CD4-positive, alpha-beta T cell treated with Interleukin-12 subunit alpha and Interleukin-12 subunit beta, for 1 hour (primary cell): ENCODE measurements around the gene TNS3.

Experiments
- DNase-seq: peaks from one replicate; pipeline ENCODE4 v3.0.0-alpha.2; 2020

Gene TNS3

DNA sequence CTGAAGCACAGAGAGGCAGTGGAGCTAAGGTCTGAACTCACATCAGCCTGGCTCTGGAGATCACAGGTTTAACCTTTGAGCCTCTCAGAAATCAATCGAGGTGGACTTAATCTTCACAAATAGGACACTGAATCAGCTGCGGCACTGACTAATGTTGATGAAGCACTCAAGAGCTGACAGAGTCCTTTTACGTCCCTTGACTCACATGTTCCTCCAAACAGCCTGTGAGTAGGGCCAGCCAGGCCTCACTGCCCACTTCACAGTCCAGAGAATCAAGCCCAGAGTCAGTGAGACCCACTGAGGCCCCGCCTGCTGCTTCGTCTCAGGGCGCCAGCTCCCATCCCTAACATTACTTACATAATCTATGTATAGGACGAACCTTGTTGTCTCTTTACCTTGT is 63.1 kb downstream of the TNS3 start:
- DNase-seq, result no peak

DNA sequence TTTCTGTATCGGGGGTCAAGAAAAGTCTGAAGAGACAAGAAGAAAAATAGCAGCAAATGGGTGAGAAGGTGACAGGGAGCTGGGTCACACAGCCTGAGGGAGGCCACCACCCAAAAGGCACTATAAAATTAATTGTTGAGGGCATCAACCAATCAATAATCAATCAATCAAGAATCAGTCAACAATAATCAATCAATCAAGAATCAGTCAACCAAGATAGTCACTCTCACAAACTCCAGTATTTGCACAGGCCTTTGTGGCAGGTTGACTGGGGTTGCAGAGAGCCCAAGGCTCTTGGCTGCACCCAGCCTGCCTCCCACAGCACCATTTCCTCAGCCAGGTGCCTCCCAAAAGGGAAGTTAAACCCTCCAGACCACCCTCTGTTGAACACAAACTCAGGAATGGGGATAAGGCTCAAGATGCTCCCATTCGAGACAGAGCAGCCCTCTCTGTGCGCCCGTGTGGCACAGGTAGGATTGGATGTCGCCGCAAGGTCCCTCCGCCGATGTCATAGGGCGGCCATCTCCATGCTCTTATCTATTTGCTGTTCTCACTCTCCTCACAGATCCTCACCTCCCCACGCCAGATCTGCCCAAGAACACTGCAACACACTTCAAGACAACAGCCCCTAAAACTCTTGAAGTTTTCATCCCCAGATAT is 64.0 kb downstream of the TNS3 start:
- DNase-seq, result no peak

DNA sequence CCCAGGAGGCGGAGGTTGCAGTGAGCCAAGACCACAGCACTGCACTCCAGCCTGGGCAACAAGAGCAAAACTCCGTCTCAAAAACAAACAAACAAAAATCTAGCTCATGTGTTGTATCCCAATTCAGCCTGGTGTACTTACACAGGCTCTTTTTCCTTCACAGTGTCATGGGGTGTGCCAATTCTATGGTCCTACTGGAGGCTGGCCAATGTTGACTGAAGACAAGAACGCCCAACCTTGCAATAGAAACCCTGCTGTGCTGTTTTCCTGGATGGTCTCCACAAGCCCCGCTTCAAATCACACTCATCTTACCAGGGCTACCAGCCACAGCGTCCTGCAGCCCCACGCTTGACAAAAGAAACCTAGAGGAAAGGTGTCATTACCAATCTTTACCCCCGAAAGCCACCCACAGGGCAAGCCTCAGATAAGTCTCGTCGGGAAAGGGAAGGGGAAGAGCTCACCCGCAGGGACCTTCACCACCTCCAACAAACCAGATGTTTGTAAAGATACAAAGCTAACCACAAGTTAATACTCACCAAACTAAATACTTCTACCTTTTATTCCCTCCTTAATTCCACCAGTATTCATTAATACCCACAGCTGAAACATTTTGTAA is 64.8 kb downstream of the TNS3 start:
- no peak for DNase-seq

GRCh38 chr7:47516386-47516785 is 65.5 kb downstream of the TNS3 start:
- no peak for DNase-seq

- no peak for DNase-seq
Measured at GRCh38 chr7:47515305-47515834, 66.5 kb downstream of the TNS3 start.

DNA sequence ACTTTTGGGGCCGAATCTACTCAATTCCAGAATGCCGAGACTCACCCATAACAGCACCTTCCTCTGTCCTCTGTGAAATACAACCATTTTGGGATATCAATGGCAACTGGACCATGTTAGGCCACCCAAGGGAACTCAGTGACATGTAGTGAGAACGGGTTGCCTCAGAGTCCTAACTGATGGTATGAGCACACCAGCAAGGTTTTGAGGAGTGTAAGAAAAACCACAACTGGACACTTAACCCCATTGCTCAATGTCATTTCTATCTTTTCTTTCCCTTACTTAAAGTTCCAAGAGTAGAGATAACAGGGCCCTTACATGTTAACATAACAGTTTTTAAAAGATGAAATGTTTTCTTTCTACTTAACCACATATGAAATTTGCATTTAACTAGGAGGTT is 67.1 kb downstream of the TNS3 start:
- no peak for DNase-seq

DNA sequence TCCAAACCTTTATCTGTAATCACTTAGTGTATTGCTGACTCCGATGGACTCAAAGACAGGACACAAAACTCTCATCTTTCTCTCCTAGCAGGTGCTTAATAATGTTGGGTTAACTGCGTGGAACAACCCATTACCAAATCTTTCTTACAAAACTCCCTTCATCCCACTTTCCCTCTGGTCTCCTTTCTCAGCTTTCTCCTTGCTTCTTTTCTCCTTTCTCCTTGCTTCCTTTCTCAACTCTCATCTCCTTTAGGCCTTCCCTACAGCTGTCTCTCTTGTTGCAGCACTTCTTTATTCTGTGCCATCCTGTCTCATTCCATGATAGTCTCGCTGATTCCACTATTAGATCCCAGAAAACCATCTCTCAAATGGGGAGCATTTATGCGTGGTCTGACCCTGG is 67.5 kb downstream of the TNS3 start:
- no peak for DNase-seq

GRCh38 chr7:47513741-47514241 is 68.1 kb downstream of the TNS3 start:
- no peak for DNase-seq

DNA sequence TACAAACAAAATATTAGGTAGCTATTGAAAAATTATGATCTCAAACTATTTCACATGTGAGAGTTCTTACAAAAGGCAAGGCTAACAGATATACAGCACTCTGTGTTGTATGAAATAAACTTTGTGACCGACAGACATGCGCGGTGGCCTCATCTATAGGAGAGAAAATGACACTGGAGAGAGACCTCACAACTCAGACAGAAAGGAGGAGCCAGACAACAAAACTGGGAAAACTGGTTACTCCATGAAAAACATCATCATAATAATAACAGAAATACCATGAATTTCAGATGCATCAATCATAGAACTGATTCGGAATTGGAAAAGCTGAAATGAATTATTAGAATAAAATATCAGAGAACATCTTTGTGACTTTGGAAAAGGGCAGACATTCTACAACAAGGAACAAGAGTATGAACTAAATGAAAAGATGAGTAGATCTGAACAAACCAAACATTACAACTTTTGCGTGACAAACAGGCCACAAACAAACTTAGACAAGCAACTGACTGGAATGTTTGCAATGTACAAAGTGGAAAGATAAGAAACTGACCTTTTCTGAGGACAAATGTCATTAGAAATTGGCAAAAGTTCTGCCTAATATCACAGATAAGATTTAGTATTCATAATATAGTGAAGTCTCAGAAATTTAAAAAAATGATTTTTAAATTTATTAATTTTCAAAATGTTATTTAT is 69.3 kb downstream of the TNS3 start:
- no peak for DNase-seq

DNA sequence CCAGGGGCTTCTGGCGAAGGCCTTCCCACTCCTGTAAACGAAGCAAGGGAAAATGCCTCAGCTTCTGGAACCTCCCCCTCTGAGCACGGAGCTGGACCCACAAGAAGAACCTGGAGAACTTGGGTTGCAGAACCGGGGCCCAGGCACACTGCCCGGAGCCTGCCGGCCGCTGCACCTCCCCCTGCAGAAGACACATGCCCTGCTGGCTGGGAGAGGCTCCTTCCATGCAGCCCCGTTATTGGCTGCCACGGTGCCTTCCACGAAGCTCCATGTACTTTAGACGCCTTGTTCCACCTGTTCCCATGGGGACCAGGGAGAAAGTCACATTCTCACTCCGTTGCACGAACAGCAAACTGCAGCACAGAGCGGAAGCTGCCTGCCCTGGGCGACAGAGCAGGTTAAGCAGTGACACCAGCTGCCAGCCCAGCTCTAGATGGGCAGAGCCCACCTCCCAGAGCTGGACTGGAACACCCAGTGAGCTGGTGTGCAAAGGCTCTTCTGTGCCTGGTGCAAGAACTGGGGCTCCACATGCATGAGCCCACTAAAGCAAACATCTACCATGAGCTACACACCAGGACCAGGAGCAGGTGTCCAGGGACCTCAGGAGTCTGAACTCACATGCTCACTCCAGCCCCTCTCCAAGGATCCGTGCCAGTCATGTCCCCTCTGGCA is 70.1 kb downstream of the TNS3 start:
- DNase-seq, result no peak

- DNase-seq, result no peak
Measured at GRCh38 chr7:47510786-47511185, 71.1 kb downstream of the TNS3 start.

DNA sequence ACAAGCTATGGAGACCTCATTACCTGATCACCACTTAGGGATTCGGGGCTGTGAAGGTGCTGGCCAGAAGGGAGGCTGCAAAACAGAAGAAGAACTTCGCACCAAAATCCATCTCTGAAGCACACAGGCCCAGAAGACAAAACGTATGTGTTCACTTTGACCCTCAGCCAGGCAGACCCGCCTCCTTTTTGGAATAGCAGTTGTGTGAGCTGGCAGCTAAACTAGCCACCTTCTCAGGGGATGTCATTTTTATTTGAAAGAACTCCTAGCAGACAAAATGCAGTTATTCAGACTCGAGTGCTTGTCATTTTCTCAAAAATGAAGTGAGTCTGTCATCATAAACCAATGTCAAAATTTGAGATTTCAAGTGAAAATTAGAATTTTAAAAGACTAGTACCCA is 71.7 kb downstream of the TNS3 start:
- DNase-seq, result no peak

- DNase-seq, result no peak
Measured at GRCh38 chr7:47509571-47509970, 72.3 kb downstream of the TNS3 start.

GRCh38 chr7:47508389-47509380 is 73.2 kb downstream of the TNS3 start:
- no peak for DNase-seq

DNA sequence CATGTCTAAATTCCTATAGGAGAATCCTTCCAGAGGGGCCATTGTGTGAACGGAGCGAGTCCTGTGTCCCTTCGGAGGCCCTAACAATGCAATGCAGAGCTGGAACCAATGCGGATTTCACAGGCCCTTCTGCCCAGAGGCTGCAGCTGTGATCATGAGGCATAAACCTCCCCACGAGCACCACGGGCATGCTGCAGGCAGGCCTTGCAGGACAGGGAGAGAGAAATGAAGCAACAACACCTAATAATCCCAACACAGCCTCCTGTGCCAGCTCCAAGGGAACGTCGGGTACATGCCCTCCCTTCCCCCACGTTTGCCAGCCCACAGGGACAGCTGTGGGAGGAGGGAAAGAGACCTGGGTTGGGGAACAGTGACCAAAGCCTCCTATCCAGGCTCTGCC is 74.4 kb downstream of the TNS3 start:
- no peak for DNase-seq

DNA sequence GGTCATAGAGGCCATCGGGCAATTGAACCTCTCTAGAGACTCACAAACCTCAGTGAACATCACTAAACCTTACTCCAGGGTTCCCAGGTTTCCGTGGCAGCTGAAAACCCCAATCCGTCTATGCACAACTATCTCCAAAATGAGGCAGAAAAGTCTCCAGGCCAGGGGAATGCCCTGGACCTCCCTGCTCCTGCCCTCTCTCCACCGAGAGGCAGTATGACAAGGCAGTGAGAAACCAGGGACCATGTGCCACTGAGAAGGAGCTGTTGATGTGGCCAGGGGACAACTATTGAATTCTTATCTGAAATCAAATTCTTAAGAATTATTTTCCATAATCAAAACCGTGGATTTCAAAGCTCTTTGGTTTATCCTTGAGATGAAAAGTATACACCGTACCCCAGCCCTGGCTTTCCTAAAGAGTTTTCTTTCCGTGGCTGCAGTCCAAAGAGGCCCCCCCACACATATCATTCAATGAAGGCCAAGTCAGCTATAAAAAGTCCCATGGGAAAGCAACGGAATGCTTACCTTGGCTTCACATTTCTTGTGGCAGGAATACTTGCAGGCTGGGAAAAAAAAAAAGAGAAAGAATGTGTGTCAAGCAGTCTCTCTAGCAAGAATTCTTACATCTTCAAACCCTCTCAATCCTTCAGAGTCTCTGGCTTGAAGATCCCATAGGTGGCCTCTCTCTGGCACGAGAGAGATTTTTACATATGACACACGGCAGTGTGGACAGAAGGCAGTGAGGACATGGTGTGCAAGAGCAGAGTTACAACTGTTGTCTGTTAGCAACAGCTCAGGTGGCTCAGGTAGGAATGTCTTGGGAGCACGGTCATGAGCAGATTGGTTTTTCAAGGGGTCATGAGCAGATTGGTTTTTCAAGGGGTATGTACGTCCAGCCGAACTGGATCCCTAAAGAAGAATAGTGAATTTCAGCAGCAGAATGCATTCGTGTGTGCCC is 75.2 kb downstream of the TNS3 start:
- no peak for DNase-seq

DNA sequence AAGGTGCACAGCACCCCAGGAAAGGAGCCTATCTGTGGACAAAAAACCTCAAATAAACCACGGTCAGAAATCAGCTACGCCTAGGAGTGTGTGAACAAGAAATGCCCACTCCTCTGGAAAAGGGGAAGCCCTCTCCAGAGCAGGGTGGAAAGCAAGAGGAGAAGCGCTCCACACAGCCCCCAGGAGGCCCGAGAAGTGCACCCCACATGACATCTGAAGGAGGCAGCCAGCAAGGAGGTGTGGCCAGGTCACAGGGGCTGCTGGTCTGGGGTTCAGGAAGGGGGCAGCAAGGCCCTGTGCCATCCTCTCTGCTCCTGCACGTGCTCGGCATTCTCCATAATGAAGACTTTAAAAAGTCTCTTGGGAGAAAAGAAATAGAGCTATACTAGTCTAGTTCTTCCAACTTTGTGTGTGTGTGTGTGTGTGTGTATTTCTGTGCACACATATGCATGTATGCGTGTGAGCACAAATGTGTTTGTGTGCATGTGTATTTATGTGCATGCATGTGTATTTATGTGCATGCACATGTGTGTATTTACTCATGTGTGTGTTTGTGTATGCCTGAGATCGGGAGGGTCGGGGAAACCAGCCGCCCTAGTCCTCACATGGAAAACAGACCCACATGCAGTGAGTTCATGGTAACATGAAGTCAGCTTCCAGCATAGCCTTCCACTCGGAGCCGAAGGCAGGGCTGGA is 76.5 kb downstream of the TNS3 start:
- DNase-seq, result no peak

GRCh38 chr7:47504551-47505311 is 77.2 kb downstream of the TNS3 start:
- DNase-seq, result no peak

DNA sequence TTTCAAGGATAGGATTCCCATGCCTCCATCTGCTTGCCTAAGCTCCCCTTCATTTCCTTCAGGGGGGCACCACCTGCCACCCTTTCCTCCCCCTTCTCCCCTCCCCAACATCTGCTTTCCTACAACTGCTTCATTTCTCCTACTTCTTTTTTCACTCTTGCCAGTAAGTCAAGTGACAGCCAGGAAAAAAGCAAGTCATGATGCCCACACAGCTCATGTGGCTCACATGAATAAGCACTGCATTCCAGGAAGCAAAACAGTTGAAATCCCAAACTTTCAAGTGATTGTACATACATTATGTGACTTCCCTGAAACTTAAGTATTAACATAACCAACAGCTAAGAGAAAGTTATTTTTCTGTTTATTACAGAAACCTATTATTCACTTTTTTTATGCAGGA is 78.6 kb downstream of the TNS3 start:
- DNase-seq, result no peak
